M059J (cell line): ENCODE data around the gene LAMA3. TPM values are rescaled to one million over a fixed set of nuclear protein-coding genes. Genes with fewer than 3 reads are reported as not detected.

Experiments used
- DNase-seq: peaks from one replicate; pipeline ENCODE4 v3.0.0-alpha.2; 2012; ENCODE audit warnings: low read depth
- total RNA-seq: library from RNA; depleted of rRNA; stranded (reverse); fragments of >200 nt; shearing (Covaris generic); gene quantifications from 2 replicates; pipeline ENCODE4 v1.2.3, GENCODE V29; 2014

The LAMA3 gene
- total RNA-seq, 1 experiment from 2014 or later = 1.8 TPM

DNA sequence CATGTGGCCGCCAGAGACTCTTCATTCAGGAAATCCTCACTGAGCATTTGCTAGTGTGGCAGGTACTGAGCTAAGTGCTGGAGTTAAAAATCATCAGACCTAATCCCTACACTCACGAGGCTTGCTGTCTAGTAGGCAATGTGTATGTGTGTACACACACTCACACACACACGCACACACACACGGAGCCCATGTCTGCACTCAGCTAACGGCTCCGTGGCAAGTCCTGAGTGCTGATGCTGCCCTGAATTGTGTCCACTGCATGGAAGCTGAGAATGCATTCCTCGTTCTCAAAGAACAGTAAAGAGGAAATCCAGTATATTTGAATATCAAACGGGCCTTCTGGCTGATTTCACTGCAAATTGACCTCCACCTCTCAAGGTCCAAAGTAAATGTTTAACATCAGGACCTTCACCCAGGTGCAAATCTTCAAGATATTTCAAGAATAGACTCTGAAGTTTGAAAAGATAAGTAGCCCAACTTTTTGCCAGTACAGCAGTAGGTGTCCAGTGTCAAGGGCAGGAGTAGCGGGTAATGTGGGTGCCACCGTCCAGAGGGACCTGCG lies 189.2 kb downstream of the LAMA3 start:
- DNase-seq = no peak

- no peak for DNase-seq
Observed at GRCh38 chr18:23879126-23879525, 189.9 kb downstream of the LAMA3 start.

GRCh38 chr18:23879544-23879943 lies 190.3 kb downstream of the LAMA3 start:
- no peak for DNase-seq

GRCh38 chr18:23879966-23880565 lies 190.8 kb downstream of the LAMA3 start:
- no peak for DNase-seq

DNA sequence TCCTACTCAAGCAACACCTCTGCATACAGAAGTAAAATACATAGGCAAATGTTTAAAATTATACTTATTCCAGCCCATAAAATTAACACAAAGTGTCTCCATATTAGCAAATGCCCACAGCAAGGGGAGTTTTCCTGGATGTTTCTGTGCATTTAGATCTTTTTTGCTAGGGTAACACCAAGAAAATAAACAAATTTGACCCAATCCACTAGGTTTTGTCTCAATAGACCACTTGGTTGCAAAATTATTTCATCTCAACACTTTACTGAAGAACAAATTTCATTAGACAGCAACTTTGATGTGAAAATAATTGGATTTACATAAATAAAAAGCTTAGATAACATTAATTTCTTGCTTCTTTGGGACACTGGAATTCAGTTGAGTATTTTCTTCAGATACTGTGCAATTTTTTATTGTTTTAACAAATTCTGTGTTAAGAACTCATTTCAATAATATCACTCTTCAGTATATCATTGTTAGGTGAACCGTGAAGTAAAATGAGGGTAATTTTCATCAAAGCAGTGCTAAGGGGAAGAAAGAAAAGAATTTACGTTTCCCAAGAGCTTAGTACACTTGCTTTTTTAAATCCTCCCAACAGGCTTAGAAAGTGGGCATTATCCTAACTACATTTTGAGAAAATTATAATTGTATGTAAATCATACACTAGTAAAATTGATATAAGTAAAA lies 191.8 kb downstream of the LAMA3 start:
- no peak for DNase-seq

GRCh38 chr18:23881778-23882177 lies 192.5 kb downstream of the LAMA3 start:
- DNase-seq = no peak

- DNase-seq = no peak
Observed at GRCh38 chr18:23882616-23883276, 193.5 kb downstream of the LAMA3 start.

DNA sequence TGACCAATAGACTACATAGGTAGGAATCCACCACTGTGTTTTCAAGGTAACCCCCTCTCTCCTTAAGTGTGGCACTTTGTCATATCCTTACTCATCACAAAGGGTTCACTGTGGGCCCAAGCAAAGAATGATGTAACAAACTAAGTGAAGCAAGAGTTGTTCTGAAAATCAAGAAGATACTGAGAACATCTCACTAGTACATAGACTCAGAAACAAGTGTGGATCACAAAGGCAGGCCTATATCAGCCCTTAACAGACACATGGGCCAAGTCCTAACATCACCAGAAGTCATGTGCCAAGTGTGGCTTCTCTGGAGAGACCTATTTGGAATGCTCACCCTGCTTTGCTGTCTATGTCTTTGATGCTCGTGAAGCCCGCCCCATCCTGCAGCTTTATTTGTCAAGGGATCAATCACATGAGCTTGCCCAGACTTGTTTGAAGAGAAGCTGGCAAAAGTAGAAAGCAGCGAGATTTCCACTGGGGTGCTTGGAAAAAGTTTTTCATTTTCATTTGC lies 194.1 kb downstream of the LAMA3 start:
- DNase-seq = no peak

DNA sequence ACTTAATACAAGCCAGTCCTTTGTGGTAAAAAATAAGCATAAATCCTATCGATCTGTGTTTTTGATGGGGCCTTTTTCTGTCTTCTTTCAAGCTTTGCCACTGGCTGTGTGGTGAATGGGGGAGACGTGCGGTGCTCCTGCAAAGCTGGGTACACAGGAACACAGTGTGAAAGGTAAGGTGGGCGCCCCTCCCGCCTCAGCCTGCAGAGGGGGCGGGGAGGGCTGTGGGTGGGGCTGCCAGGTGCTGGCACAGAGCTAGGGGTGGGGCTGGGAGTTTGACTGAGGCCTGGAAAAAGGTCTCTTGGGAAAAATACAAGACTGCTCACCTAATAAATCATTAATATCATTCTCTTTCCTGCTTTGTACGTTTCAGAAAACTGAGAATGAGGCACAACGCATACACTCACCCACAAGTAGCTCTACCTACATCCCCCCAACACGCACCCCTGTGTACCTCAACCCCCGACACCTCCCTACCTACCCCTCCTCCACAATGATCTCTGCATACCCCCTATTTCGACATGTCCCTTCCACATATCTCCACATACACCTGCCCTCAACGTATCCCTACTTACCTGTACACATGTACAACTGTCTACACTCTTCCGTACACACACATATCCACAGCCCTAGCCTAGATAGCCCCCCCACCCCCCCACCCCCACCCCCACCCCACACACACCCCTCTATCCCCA lies 195.6 kb downstream of the LAMA3 start:
- no peak for DNase-seq

GRCh38 chr18:23885750-23886149 lies 196.5 kb downstream of the LAMA3 start:
- DNase-seq = no peak

- DNase-seq = no peak
Observed at GRCh38 chr18:23887035-23887434, 197.8 kb downstream of the LAMA3 start.

- no peak for DNase-seq
Observed at GRCh38 chr18:23887493-23887892, 198.2 kb downstream of the LAMA3 start.

DNA sequence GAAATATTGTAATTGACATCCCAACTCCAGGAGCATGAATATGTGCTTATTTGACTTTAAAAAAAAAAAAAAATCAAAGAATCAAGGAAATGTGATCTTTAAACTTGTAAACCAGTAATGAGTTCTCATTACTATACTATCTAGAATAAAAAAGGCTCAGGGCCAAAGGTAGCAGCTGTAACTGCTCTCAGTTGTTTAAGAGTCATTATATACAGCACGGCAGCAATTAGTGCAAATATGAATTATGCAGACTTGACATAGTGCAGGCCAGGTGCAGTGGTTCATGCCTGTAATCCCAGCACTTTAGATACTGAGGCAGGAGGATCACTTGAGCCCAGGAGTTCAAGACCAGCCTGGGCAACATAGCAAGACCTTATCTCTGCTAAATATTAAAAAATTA lies 199.6 kb downstream of the LAMA3 start:
- no peak for DNase-seq

DNA sequence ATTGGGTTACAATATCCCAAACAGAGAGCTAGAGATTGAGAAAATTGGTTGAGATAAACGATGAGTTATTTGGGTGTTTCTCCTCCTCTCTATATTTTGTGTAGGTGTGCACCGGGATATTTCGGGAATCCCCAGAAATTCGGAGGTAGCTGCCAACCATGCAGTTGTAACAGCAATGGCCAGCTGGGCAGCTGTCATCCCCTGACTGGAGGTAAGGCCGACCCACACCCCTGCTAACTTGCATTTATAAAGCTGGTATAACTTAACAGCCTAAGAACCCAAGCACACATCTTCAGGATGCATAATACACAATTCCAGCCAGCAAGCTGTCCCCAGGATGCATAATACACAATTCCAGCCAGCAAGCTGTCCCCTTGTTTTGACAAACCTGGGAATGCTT lies 200.7 kb downstream of the LAMA3 start:
- no peak for DNase-seq

DNA sequence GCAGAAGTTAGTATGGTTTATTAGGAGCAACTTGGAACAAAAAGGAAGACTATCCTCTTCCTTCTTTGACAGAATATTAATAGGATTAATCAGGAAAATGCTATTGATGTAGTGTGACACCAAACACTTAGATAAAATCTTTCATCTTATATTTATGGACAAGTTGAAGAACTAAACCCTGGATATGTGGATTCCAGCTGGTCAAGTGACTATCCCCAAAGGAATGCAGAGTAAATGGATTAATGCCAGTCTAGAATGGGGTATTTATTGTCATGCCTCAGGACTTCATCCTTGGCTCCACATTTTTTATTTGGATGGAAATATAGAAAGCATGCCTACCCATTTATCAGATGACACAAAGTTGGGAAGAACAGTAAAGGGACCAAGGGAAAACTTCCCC lies 201.3 kb downstream of the LAMA3 start:
- DNase-seq = peak; percentile 91

DNA sequence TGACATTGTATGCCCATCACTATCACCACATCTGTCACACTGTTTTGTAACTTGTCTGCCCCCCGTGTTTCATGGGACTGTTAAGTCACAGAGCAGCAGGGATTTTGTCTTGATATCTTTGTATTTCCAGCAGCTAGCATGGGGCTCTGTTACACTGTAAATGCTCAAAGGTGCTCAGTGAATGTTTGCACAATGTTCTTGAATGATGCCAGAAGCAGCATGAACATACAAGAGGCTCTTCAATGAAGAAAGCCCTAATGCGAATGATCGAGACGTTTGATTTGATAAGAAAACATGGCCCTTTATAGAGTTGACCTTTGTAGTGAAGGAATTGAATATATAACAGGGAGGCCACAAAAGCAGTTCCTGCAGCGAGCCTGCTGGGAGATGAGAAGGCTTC lies 204.4 kb downstream of the LAMA3 start:
- no peak for DNase-seq

DNA sequence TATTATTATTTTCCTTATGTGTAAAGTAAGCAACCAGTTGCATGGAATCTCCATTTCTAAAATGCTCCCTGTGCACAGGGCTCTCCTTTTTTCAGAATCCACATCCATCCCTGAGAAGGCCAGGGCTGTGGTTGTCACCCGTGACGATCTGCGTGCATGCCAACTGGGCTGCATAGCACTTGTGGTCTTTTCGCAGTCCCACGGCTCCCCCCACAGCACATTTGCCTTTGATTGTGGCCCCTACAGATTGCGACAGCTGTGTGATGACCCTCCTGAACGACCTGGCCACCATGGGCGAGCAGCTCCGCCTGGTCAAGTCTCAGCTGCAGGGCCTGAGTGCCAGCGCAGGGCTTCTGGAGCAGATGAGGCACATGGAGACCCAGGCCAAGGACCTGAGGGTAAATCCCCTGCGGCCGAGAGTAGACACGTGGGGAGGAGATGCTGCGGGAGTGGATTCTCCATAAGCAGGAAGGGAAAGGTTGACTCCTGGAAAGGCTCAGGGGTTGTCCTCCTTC lies 205.5 kb downstream of the LAMA3 start:
- no peak for DNase-seq

- DNase-seq = no peak
Observed at GRCh38 chr18:23897291-23897690, 208.0 kb downstream of the LAMA3 start.

DNA sequence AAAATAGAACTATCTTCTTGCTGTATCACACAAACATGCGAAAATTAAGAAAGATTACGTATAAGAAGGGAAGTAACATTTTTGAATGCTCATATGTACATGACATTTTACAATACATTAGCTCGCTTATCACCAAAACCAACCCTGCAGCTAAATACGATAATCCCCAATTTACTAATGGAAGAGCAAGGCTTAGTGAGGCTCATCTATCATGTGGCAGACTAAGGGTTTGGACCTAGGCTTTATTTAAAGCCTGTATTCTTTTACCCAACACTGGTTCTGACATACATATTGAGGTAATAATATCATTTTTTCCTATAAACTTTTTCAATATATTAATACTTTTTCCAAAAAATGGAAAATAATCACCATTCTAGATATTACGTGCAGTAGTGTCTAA lies 208.5 kb downstream of the LAMA3 start:
- no peak for DNase-seq

DNA sequence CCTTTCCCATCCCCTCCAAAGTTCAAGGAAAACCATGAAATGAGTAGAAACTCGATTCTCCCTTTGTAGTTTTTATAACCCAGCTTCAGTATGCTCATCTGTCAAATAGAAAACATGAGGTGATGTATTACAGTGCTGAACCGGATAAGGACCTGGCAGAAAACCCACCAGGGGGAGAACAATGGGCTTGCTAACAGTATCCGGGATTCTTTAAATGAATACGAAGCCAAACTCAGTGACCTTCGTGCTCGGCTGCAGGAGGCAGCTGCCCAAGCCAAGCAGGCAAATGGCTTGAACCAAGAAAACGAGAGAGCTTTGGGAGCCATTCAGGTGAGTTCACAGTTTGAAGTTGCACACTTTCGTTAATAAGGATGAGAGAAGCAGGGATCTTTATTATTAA lies 211.7 kb downstream of the LAMA3 start:
- peak; percentile 49 for DNase-seq

DNA sequence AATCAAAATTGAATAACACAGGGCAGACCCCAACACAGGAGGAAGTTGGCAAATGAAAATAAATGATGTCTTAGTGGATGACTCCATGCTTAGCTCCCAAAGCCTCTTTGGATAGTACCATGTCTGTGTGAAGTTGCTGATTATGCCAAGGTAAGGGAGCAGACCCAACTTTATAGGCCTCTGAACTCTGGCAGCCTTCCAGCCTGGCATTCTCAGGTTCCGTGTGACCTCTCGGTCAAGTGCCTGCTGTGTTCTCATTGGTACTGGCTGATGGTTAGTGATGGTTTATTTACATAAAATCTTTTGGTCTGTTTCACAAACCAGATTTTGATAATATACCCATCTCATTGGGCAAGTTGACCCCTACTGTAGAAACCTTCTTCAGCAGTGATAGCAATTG lies 213.1 kb downstream of the LAMA3 start:
- DNase-seq = no peak

- no peak for DNase-seq
Observed at GRCh38 chr18:23903971-23904370, 214.7 kb downstream of the LAMA3 start.
